HepG2 (cell line): ENCODE data around the gene ZKSCAN5. TPM values are rescaled to one million over a fixed set of nuclear protein-coding genes. Genes with fewer than 3 reads are reported as not detected.

Experiments
- DMAP1 ChIP-seq: IDR thresholded peaks from 2 replicates; pipeline ENCODE4 v1.6.1; 2016
- FOXK2 ChIP-seq: fragments of 450-650 bp; IDR thresholded peaks from 2 replicates; pipeline ENCODE4 v1.6.1; 2016
- GLI4 ChIP-seq: sonication (generic); formaldehyde crosslinking; IDR thresholded peaks from 2 replicates; pipeline ENCODE4 v1.5.1; 2020; ENCODE audit warnings: missing genetic modification reagents, mild to moderate bottlenecking, moderate library complexity, borderline replicate concordance
- HOMEZ ChIP-seq: IDR thresholded peaks from 2 replicates; pipeline ENCODE4 v1.6.1; 2016; ENCODE audit warnings: low read depth
- KDM1A ChIP-seq: IDR thresholded peaks from 2 replicates; pipeline ENCODE4 v1.6.1; 2016; ENCODE audit warnings: missing compliant biosample characterization
- KMT2A ChIP-seq: sonication (generic); formaldehyde crosslinking; IDR thresholded peaks from 2 replicates; pipeline ENCODE4 v1.4.0; 2020; ENCODE audit warnings: missing genetic modification reagents
- LBX2 ChIP-seq: sonication (generic); formaldehyde crosslinking; IDR thresholded peaks from 2 replicates; pipeline ENCODE4 v1.5.0; 2020; ENCODE audit warnings: missing genetic modification reagents, mild to moderate bottlenecking, borderline replicate concordance
- MXD1 ChIP-seq: sonication (generic); formaldehyde crosslinking; IDR thresholded peaks from 2 replicates; pipeline ENCODE4 v1.4.0; 2020; ENCODE audit warnings: mild to moderate bottlenecking, missing genetic modification reagents
- PAXIP1 ChIP-seq: sonication (generic); formaldehyde crosslinking; conservative IDR thresholded peaks from 2 replicates; pipeline ENCODE4 v1.4.0; 2020; ENCODE audit warnings: mild to moderate bottlenecking, missing genetic modification reagents, moderate library complexity
- SNRNP70 ChIP-seq: fragments of 200-400 bp; formaldehyde crosslinking; IDR thresholded peaks from 2 replicates; pipeline ENCODE4 v1.6.1; 2017; ENCODE audit warnings: mild to moderate bottlenecking, low read depth, low read length, moderate library complexity
- TAF15 ChIP-seq: fragments of 200-400 bp; formaldehyde crosslinking; IDR thresholded peaks from one replicate; pipeline ENCODE4 v1.6.1; 2018; ENCODE audit warnings: mild to moderate bottlenecking, low read depth, low read length; ENCODE audit not compliant: poor library complexity, severe bottlenecking
- ZNF235 ChIP-seq: sonication (generic); formaldehyde crosslinking; IDR thresholded peaks from 2 replicates; pipeline ENCODE4 v1.8.1; 2023; ENCODE audit warnings: mild to moderate bottlenecking, missing genetic modification reagents, borderline replicate concordance
- ZNF34 ChIP-seq: sonication (generic); formaldehyde crosslinking; IDR thresholded peaks from 2 replicates; pipeline ENCODE4 v1.4.0; 2020; ENCODE audit warnings: mild to moderate bottlenecking, missing genetic modification reagents, borderline replicate concordance
- ZNF383 ChIP-seq: sonication (generic); formaldehyde crosslinking; IDR thresholded peaks from 2 replicates; pipeline ENCODE4 v1.4.0; 2020; ENCODE audit warnings: missing genetic modification reagents, mild to moderate bottlenecking, borderline replicate concordance
- ZNF546 ChIP-seq: sonication (generic); formaldehyde crosslinking; conservative IDR thresholded peaks from 2 replicates; pipeline ENCODE4 v1.8.1; 2023; ENCODE audit warnings: mild to moderate bottlenecking, missing genetic modification reagents
- ZNF616 ChIP-seq: sonication (generic); formaldehyde crosslinking; IDR thresholded peaks from 2 replicates; pipeline ENCODE4 v1.5.0; 2020; ENCODE audit warnings: low read depth, mild to moderate bottlenecking, missing genetic modification reagents
- polyA plus RNA-seq, 8 experiments: library from polyadenylated mRNA; depleted of rRNA in 3 of 8; stranded (reverse) in 7 of 8; unstranded in 1 of 8; fragments of >200 nt; fragmentation: Illumina TruSeq in 4 of 8; extraction: Trizol in 4 of 8; gene quantifications; 2 replicates each; pipeline versions ENCODE4 v1.2.1 to v1.2.3, GENCODE V29; 2011 to 2016; ENCODE audit warnings: low read depth in 4 of 8, missing spikeins in 1 of 8, mixed read lengths in 1 of 8; ENCODE audit not compliant: insufficient read depth in 1 of 8
- total RNA-seq, 5 experiments: library from RNA; depleted of rRNA; stranded (reverse); fragments of >200 nt; fragmentation: Illumina TruSeq; extraction: Trizol; gene quantifications; 2 replicates each; pipeline ENCODE4 v1.2.3, GENCODE V29; 2016; ENCODE audit warnings: low read depth in 1 of 5

Gene ZKSCAN5
- total and polyA plus RNA-seq, 2 of the 13 experiments (the other 11 are each of a cell fraction or from before 2014, with no cell fraction given), result 5.5 to 11.7 TPM

- TF ChIP-seq KDM1A (CRISPR knock-in tag) (no peak), MXD1 (CRISPR knock-in tag) (peak; percentile 81), ZNF616 (CRISPR knock-in tag) (no peak), ZNF546 (CRISPR knock-in tag) (0 out of 2 replicates have a peak, but pooled peaks have one; percentile 72), DMAP1 (CRISPR knock-in tag) (peak; percentile 77; the same call in 1 of the 2 replicates), LBX2 (CRISPR knock-in tag) (0 out of 2 replicates have a peak, but pooled peaks have one; percentile 31), SNRNP70 (no peak), ZNF383 (CRISPR knock-in tag) (no peak), HOMEZ (CRISPR knock-in tag) (peak; percentile 26), PAXIP1 (CRISPR knock-in tag) (peak; percentile 46), GLI4 (CRISPR knock-in tag) (peak; percentile 59; the same call in 1 of the 2 replicates), ZNF235 (CRISPR knock-in tag) (0 out of 2 replicates have a peak, but pooled peaks have one; percentile 55), FOXK2 (no peak), TAF15 (peak; percentile 73), KMT2A (CRISPR knock-in tag) (peak; percentile 44), ZNF34 (CRISPR knock-in tag) (0 out of 2 replicates have a peak, but pooled peaks have one; percentile 5)
Observed at GRCh38 chr7:99558306-99559174, 54.1 kb downstream of the ZKSCAN5 start, which contains the start of gene ZNF655 (continued).
